MCF 10A (cell line): ENCODE data around the gene RSRP1. TPM values are rescaled to one million over a fixed set of nuclear protein-coding genes. Genes with fewer than 3 reads are reported as not detected.
A peak's percentile ranks its signal among the peaks of the same experiment; 100 is the strongest.
"Not testable (repeated sequence)": the region's sequence is repeated elsewhere in the genome, so short reads cannot be mapped to it uniquely, and the experiment has no call there.

Experiments used
- BruUV-seq: library from RNA; stranded (reverse); fragments of 400-500 nt; replicated peaks from 2 replicates; lab custom pipeline; 2021; lab: Mats Ljungman, UMichigan
- CTCF ChIA-PET: fragments of 300-600 bp; sonication (Branson Sonifier 250); formaldehyde crosslinking; extraction: SDS; loops from one replicate; lab custom pipeline; 2021; ENCODE audit warnings: antibody characterized with exemption, inconsistent platforms; lab: Yijun Ruan, JAX
- POLR2A ChIA-PET: fragments of 300-600, 350-650 bp; sonication (Branson Sonifier 250); formaldehyde crosslinking; extraction: SDS; loops from one replicate; lab custom pipeline; 2020; ENCODE audit warnings: antibody characterized with exemption, inconsistent platforms; lab: Yijun Ruan, JAX
- DNase-seq: peaks from one replicate; pipeline ENCODE4 v3.0.0-alpha.2; 2018; ENCODE audit not compliant: unreplicated experiment
- H3K27ac Mint-ChIP-seq: one replicate; pipeline ENCODE4 v1.8.0; 2022; ENCODE audit warnings: mild to moderate bottlenecking, low read depth, mixed read lengths; ENCODE audit not compliant: unreplicated experiment
- H3K27me3 Mint-ChIP-seq: one replicate; pipeline ENCODE4 v1.8.0; 2022; ENCODE audit warnings: mixed read lengths; ENCODE audit not compliant: insufficient read depth, unreplicated experiment
- H3K36me3 Mint-ChIP-seq: one replicate; pipeline ENCODE4 v1.8.0; 2022; ENCODE audit warnings: mild to moderate bottlenecking, moderate library complexity, mixed read lengths; ENCODE audit not compliant: insufficient read depth, unreplicated experiment
- H3K4me1 Mint-ChIP-seq: one replicate; pipeline ENCODE4 v1.8.0; 2022; ENCODE audit warnings: mixed read lengths; ENCODE audit not compliant: insufficient read depth, unreplicated experiment
- H3K4me3 Mint-ChIP-seq: one replicate; pipeline ENCODE4 v1.8.0; 2022; ENCODE audit warnings: mild to moderate bottlenecking, moderate library complexity, mixed read lengths; ENCODE audit not compliant: unreplicated experiment
- H3K9me3 Mint-ChIP-seq: one replicate; pipeline ENCODE4 v1.8.0; 2022; ENCODE audit warnings: mixed read lengths; ENCODE audit not compliant: unreplicated experiment
- intact Hi-C: fragments of 100-400 bp; cut with micrococcal nuclease; formaldehyde crosslinking; loops from 2 replicates; pipeline ENCODE4 v1.14.1; 2022
- total RNA-seq: library from RNA; stranded (reverse); gene quantifications from 2 replicates; pipeline ENCODE4 v1.2.3, GENCODE V29; 2022

The RSRP1 gene
- total RNA-seq, 1 experiment from 2014 or later, result 77.2 TPM

- H3K27ac Mint-ChIP-seq, POLR2A ChIA-PET, intact Hi-C loops, H3K27me3 Mint-ChIP-seq, H3K36me3 Mint-ChIP-seq, H3K9me3 Mint-ChIP-seq, DNase-seq, H3K4me3 Mint-ChIP-seq, CTCF ChIA-PET, BruUV-seq, H3K4me1 Mint-ChIP-seq: not testable (repeated sequence)
Measured at GRCh38 chr1:25285862-25286261, 38.6 kb upstream of the RSRP1 start.

GRCh38 chr1:25279693-25280111 lies 32.4 kb upstream of the RSRP1 start:
- H3K36me3 Mint-ChIP-seq, H3K9me3 Mint-ChIP-seq, H3K4me3 Mint-ChIP-seq, H3K4me1 Mint-ChIP-seq, CTCF ChIA-PET, DNase-seq, H3K27ac Mint-ChIP-seq, H3K27me3 Mint-ChIP-seq, BruUV-seq, POLR2A ChIA-PET, intact Hi-C loops: not testable (repeated sequence)

- POLR2A ChIA-PET, H3K27me3 Mint-ChIP-seq, H3K27ac Mint-ChIP-seq, intact Hi-C loops, DNase-seq, BruUV-seq, H3K4me1 Mint-ChIP-seq, CTCF ChIA-PET, H3K4me3 Mint-ChIP-seq, H3K36me3 Mint-ChIP-seq, H3K9me3 Mint-ChIP-seq: not testable (repeated sequence)
Measured at GRCh38 chr1:25278790-25279189, 31.5 kb upstream of the RSRP1 start.

GRCh38 chr1:25278358-25278757 lies 31.1 kb upstream of the RSRP1 start:
- H3K27me3 Mint-ChIP-seq, POLR2A ChIA-PET, H3K27ac Mint-ChIP-seq, DNase-seq, intact Hi-C loops, H3K9me3 Mint-ChIP-seq, CTCF ChIA-PET, H3K4me1 Mint-ChIP-seq, BruUV-seq, H3K4me3 Mint-ChIP-seq, H3K36me3 Mint-ChIP-seq: not testable (repeated sequence)

- CTCF ChIA-PET, H3K9me3 Mint-ChIP-seq, H3K36me3 Mint-ChIP-seq, intact Hi-C loops, H3K27ac Mint-ChIP-seq, H3K4me1 Mint-ChIP-seq, H3K27me3 Mint-ChIP-seq, DNase-seq, H3K4me3 Mint-ChIP-seq, BruUV-seq, POLR2A ChIA-PET: not testable (repeated sequence)
Measured at GRCh38 chr1:25277295-25277694, 30.0 kb upstream of the RSRP1 start.

GRCh38 chr1:25275648-25276047 lies 28.4 kb upstream of the RSRP1 start:
- POLR2A ChIA-PET, H3K4me1 Mint-ChIP-seq, CTCF ChIA-PET, H3K9me3 Mint-ChIP-seq, intact Hi-C loops, DNase-seq, H3K4me3 Mint-ChIP-seq, H3K27me3 Mint-ChIP-seq, H3K36me3 Mint-ChIP-seq, BruUV-seq, H3K27ac Mint-ChIP-seq: not testable (repeated sequence)

- H3K27me3 Mint-ChIP-seq, H3K4me3 Mint-ChIP-seq, POLR2A ChIA-PET, H3K27ac Mint-ChIP-seq, DNase-seq, CTCF ChIA-PET, H3K9me3 Mint-ChIP-seq, intact Hi-C loops, BruUV-seq, H3K4me1 Mint-ChIP-seq, H3K36me3 Mint-ChIP-seq: not testable (repeated sequence)
Measured at GRCh38 chr1:25272238-25272637, 25.0 kb upstream of the RSRP1 start, which contains the start of gene RHD. TSS of gene RHD (plus strand) at chr1:25272509. CDS start at chr1:25272548, 39 bp downstream.

- intact Hi-C loops, BruUV-seq, CTCF ChIA-PET, H3K4me1 Mint-ChIP-seq, DNase-seq, POLR2A ChIA-PET, H3K36me3 Mint-ChIP-seq, H3K4me3 Mint-ChIP-seq, H3K27ac Mint-ChIP-seq, H3K9me3 Mint-ChIP-seq, H3K27me3 Mint-ChIP-seq: not testable (repeated sequence)
Measured at GRCh38 chr1:25268143-25268760, 21.0 kb upstream of the RSRP1 start.

GRCh38 chr1:25267288-25268142 lies 20.3 kb upstream of the RSRP1 start:
- H3K27me3 Mint-ChIP-seq, H3K27ac Mint-ChIP-seq, DNase-seq, H3K36me3 Mint-ChIP-seq, H3K9me3 Mint-ChIP-seq, intact Hi-C loops, H3K4me1 Mint-ChIP-seq, CTCF ChIA-PET, POLR2A ChIA-PET, H3K4me3 Mint-ChIP-seq: not testable (repeated sequence)
- TSS peak; percentile 48 for BruUV-seq
